Forelimb muscle (tissue), 1 donor: ENCODE data around the gene ZNF66. TPM values are rescaled to one million over a fixed set of nuclear protein-coding genes. Genes with fewer than 3 reads are reported as not detected.
"Not testable (repeated sequence)": the region's sequence is repeated elsewhere in the genome, so short reads cannot be mapped to it uniquely, and the experiment has no call there.

Experiments
- DNase-seq: peaks from one replicate; pipeline ENCODE4 v3.0.0-alpha.2; 2013; ENCODE audit warnings: low read depth
- polyA plus RNA-seq: library from polyadenylated mRNA; unstranded; fragments of 120-200 nt; gene quantifications from one replicate; pipeline ENCODE4 v1.2.1, GENCODE V29; 2013; ENCODE audit not compliant: insufficient read length

ZNF66 gene
- 1.8 TPM for polyA plus RNA-seq

DNA sequence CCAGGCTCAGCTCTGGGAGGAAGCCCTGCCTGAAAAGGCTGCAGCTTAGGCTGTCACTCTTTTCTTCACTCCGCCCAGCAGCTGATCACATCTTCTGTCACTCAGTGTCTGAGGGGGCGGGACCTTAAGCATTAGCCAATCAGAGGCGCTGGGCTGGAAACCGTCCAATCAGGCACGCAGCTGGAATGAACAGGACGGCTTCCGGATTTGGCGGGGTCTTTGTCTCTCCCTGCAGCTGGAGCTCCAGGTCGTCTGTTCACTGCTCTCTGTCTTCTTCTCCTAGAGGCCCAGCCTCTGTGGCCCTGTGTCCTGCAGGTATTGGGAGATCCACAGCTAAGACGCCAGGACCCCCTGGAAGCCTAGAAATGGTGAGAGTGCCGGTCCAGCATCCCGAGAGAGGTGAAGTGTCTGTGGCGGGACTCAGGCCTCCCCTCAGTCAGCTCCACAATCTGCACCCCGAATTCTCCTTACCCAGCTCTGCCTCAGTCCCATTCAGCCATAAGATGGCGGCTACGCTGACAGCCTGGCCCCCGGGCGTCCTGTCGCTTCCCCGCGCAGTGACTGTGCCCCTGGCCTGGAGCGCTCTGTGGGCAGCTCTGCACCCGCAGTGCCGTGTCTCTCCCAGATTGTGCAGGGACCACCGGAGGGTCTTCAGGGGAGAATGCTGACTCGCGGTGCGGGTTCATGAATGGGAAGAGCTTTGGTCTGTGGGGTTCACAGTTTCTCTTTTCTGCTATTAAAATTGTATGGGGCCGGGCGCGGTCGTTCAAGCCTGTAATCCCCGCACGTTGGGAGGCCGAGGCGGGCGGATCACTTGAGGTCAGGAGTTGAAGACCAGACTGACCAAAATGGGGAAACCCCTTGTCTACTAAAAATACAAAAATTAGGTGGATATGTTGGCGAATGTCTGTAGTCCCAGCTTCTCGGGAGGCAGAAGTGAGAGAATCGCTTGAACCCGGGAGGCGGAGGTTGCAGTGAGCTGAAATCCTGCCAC lies at the start of gene ZNF66:
TSS of gene ZNF66 (plus strand) at position 222 of the 994 bp plus-strand sequence. CDS start at position 366, 144 bp downstream.
- DNase-seq: peak; percentile 93

DNA sequence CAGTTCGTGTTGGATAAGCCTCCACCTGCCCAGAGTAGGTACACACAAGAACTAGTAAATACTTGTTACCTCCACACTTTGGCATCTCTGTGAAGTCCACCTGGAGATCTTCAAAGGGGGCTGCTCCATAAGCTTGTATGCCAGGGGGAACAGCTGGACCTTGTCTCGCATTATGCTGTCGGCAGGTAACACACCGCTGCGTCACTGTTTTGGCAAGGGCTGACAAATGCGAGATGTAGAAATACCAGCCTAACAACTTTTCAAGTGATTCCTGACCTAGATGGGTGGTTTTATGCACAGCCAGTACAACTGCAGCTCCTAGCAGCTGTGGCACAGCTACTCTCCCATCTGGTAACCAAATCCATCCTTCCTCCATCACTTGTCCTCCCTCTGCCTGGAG lies 25.9 kb upstream of the ZNF66 start:
- DNase-seq: not testable (repeated sequence)

DNA sequence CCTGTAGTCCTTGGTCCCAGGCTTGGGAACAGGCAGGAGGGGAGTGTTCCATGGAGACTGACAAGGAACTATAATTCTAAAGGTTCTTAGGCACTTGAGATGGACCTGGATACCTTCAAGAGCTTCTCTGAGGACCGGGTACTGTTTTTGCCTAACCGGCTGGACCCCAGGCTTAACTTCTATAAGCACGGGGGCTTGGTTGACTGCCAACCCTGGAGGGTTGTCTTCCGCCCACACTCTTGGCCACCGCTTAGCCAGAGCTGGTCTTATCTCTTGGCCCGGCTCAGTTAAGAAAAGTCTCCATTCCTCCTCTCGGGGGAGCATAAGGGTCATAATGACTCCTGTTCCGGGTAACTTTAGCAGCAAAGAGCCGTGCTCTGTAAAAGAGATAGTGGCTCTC lies 23.8 kb upstream of the ZNF66 start:
- not testable (repeated sequence) for DNase-seq

DNA sequence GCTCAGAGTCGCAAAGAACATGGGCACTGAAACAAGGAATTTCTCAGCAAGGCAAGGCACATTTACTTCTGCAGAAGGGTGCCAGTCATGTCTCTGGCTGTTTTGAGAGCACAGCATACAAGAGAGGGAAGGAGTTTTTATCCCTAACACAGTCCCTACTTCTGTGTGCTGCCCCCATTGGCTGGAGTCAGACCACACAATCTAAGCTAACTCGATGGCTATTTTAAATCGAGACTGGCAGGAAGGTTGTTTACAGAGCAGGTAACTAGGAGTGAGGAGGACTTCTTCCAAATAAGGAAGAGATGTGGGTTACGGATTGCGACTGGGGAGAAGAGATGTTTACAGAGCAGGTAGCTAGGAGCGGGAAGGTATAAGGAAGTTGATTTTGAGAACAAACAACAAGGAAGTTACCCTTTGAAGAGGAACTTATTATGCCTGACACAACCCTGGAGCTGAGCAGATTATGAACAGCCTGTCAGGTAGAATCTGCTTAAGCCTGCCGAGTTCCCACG lies 6.8 kb upstream of the ZNF66 start:
- DNase-seq: not testable (repeated sequence)

DNA sequence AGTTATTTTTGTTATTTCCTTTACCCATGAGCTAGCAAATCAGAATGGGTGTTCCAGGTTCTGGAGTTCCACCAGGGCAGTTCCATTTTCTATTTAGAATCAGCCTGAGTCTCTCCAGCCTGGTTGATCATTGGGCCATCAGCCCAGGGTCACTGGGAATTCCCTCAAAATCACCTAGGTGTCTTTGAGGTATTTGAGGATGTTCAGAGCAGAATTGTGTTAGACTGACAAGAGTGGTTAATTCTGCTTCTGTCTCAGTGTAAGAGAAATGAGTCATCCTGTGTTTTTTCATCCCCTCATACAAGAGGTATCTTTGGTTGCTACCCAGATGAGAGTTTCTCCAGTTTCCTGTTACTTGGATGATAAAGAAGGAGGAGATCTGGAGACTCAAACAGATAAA lies 11.7 kb downstream of the ZNF66 start:
- DNase-seq: no peak

DNA sequence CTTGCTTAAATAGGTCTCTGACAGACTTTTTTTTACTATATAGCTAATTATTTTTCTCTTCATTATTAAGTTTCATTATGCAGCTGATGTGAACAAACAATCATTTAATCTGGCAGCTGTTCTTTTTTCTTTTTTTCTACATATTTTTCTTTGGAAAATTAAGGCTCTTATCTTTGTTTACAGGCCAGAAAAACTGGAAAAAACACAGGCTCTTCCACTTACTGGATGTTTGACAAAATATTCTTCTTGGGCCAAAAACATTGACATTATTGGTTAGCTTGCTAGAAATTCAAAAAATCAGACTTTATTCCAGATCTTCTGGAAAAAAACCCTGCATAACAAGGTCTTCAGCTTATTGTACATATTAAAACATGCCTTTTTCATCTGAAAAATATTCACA lies 15.7 kb downstream of the ZNF66 start:
- no peak for DNase-seq

DNA sequence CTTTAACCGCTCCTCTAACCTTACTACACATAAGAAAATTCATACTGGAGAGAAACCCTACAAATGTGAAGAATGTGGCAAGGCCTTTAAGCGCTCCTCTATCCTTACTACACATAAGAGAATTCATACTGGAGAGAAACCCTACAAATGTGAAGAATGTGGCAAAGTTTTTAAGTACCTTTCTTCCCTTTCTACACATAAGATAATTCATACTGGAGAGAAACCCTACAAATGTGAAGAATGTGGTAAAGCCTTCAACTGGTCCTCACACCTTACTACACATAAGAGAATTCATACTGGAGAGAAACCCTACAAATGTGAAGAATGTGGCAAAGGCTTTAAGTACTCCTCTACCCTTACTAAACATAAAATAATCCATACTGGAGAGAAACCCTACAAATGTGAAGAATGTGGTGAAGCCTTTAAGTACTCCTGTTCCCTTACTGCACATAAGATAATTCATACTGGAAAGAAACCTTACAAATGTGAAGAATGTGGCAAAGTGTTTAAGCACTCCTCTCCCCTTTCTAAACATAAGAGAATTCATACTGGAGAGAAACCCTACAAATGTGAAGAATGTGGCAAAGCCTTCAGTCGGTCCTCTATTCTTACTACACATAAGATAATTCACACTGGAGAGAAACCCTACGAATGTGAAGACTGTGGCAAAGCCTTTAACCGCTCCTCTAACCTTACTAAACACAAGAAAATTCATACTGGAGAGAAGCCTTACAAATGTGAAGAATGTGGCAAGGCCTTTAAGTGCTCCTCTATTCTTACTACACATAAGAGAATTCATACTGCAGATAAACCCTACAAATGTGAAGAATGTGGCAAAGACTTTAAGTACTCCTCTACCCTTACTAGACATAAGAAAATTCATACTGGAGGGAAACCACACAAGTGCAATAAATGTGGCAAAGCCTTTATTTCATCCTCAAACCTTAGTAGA lies 30.5 kb downstream of the ZNF66 start:
- not testable (repeated sequence) for DNase-seq

DNA sequence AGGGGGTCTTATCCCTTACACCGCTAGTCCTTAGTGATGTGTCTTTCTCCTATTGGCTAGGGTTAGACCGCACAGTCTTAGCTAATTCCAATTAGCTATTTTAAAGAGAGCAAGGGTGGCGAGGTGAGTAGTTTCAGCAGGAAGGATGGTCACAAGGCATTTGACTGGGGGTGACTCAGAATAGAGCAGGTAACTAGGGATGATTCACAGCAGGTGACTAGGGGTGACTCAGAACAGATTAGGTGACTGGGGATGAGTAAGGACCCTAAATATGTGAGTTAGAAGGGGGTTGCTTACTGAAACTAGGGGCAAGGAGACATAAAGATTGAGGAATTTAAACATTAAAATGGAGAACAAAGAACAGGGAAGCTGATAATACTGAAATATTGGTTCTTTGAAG lies 64.3 kb downstream of the ZNF66 start:
- no peak for DNase-seq

Other genes with a start within 250 kb of the ZNF66 start
- gene ZNF737, start 210.5 kb upstream of the ZNF66 start, polyA plus RNA-seq: 14.3 TPM
- 18.1 TPM for gene ZNF626, start 114.7 kb upstream of the ZNF66 start, polyA plus RNA-seq
- 8.7 TPM for gene ZNF85, start 146.9 kb downstream of the ZNF66 start, polyA plus RNA-seq
- gene ZNF430, start 244.4 kb downstream of the ZNF66 start, polyA plus RNA-seq: 6.6 TPM